NCI-H2227 (cell line): ENCODE results near the gene MSI1.
A peak's percentile ranks its signal among the peaks of the same experiment; 100 is the strongest.

Experiments
- DNase-seq: peaks from one replicate; lab custom pipeline; 2025; ENCODE audit not compliant: unreplicated experiment; lab: John Stamatoyannopoulos, UW

The MSI1 gene

GRCh38 chr12:120368789-120369602, at the start of gene MSI1:
MSI1 (minus strand) TSS chr12:120369164; CDS start chr12:120369091, 73 bp downstream.
- DNase-seq = peak; percentile 54

- no peak for DNase-seq
Observed at GRCh38 chr12:120417917-120418580, 49.1 kb upstream of the MSI1 start.

GRCh38 chr12:120416490-120417216, 47.7 kb upstream of the MSI1 start:
- DNase-seq = no peak

DNA sequence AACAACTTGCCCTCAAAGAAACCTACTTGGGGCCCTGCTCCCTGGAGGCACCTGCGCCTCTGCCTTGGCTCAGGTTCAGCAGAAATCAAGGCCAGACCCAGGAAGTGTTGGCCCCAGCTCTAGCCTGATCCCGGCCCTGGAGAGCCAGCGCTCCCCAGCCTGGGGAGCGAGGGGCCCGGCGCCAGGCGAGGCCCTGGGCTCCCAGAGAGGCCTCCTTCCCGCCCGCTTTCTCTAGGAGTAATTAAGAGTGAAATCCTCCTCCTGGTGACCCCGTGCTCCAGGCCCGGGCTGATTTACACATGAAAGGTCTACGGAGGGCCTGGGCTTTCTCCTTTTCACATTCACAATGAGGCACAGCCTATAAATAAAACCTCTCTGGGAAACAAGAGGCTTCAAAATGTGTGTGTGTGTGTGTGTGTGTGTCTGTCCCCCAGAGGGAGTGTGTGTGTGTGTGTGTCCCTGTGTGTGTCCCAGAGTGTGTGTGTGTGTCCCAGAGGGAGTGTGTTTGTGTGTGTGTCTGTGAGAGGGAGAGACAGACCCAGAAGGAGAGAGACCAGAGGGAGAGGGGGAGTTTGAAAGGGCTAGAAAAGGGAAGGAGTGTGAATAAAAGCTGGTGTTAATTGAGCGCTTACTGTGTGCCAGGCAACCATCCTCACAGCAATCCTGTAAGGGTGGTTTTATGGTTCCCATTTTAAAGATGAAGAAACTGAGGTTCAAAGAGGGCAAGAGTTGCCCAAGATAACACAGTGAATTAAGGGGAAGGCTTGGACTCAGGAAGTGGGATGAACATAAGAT, 45.1 kb upstream of the MSI1 start:
- peak; percentile 77 for DNase-seq

DNA sequence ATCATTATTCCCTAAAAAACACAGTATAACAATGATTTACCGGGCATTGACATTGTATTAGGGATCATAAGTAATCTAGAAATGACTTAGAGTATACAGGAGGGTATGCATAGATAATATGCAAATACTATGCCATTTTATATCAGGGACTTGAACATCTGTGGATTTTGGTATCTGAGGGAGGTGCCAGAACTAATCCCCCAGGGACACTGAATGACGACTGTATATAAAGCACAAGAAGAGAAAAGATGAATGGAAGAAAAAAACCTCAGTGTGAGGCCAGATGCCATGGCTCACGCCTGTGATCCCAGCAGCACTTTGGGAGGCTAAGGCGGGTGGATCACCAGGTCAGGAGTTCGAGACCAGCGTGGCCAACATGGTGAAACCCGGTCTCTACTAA, 43.5 kb upstream of the MSI1 start:
- no peak for DNase-seq

GRCh38 chr12:120408771-120409170, 39.8 kb upstream of the MSI1 start:
- DNase-seq = no peak

DNA sequence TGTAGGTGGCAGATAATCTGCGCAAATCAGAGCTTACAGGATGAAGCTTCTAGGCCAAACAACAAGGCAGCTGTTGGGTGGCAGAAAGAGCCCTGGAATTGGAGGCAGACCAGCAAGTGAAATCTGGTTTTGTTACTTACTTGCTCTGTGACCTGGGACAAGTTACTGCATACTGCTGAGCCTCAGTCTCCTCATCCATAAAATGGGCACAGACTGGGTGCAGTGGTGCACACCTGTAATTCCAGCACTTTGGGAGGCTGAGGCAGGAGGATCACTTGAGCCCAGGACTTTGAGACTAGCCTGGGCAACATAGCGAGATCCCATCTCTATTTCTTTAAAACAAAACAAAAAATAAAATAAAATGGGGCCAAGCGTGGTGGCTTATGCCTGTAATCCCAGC, 37.6 kb upstream of the MSI1 start:
- no peak for DNase-seq

DNA sequence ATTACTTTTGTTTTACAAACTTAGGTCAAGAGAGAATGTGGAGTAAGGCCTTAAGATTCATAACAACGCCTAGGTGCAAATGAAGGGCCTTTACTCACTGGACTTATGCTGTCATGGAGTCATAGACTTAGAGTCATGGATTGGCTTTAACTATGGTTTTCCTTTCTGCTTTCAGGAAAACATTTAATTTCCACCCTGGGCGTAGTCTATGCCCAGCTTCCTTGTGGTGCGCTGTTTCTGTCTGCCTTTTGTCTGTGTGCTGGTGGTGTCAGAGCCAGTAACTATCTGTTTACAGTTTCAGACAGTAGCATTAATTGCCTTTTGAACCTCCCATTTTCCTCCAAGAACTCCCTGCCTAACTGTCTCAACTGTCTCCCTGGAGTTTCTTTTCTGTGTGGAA, 37.1 kb upstream of the MSI1 start:
- DNase-seq = peak; percentile 34

GRCh38 chr12:120404271-120404670, 35.3 kb upstream of the MSI1 start:
- no peak for DNase-seq

DNA sequence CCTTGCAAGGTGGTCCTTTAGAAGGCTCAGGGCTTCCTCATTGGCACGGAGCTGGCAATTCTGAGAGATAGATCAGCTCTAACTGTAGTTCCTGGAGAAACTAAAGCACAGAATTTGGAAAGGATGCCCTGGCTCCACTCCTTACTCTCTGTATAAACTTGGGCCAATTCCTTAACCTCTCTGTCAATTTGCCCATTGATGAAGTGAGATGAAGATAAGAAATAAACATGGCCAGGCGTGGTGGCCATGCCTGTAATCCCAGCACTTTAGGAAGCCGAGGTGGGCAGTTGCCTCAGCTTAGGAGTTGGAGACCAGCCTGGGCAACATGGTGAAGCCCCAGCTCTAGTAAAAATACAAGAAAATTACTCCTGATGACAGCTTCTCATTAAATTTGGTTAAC, 34.9 kb upstream of the MSI1 start:
- no peak for DNase-seq

GRCh38 chr12:120402217-120402616, 33.3 kb upstream of the MSI1 start:
- peak; percentile 8 for DNase-seq

GRCh38 chr12:120399531-120399930, 30.6 kb upstream of the MSI1 start:
- DNase-seq = no peak

GRCh38 chr12:120397824-120398540, 29.0 kb upstream of the MSI1 start:
- no peak for DNase-seq

GRCh38 chr12:120394483-120395367, 25.8 kb upstream of the MSI1 start:
- DNase-seq = peak; percentile 64

GRCh38 chr12:120390540-120391120, 21.7 kb upstream of the MSI1 start:
- DNase-seq = no peak

DNA sequence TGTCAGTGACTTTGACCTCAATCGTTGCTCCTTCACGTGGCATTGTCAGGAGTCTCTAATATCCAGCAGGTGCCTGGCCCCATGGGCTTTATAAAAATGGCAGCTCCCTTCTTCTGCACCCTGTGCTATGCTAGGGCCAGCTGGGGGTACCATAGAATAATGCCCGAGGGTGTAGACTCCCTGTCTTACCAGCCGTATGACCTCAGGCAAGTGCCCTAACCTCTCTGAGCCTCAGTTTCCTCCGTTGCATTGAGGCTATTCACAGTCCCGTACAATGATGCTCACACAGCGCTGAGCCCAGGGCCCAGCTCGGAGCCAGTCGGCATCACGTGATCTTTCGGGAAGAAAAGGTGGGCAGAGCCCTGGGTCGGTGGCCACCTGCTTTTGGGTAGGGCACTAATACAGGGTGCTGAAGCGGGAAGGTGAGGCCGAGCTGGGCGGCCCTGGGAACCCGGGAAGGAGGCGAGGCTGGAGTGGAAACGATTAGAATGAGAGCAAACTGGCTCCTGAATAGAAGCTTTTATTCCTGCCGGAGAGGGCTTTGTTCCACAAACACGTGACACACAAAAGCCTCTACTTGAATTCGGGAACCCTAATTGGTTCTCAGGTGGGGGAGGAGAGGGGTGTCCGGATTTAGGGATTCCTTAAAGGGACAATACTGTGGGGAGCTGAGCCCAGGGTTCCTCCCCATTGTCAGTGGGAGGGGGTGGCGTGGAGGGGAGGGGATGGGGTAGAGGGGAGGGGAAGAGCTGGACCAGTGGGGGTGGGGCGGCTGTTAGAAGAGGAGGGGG, 19.9 kb upstream of the MSI1 start:
- DNase-seq = peak; percentile 77

- no peak for DNase-seq
Observed at GRCh38 chr12:120381752-120382419, 12.9 kb upstream of the MSI1 start.

DNA sequence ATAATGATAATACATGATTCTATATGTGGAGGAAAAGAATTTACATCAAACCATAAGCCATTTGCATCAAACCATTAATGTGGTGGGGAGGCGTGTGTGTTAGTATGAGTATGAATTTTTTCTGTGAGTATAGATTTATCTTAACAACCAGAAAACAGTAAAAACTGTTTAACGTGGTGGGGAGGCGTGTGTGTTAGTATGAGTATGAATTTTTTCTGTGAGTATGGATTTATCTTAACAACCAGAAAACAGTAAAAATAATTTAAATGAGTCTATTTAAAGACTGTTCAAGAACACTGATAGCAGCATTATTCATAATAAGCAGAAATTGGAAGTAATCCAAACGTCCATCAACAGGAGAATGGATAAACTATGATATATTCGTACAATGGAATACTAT, 9.1 kb upstream of the MSI1 start:
- DNase-seq = no peak
